ENCODE measurements around the gene GLRX.
"Not testable (repeated sequence)": the region's sequence is repeated elsewhere in the genome, so short reads cannot be mapped to it uniquely, and the experiment has no call there.

GLRX gene

GRCh38 chr5:95822542-95823181, at the start of gene GLRX:
Gene GLRX, minus strand, starts transcription at chr5:95822726. Its CDS starts 64 bp downstream, at chr5:95822662.
- peak; percentile 95 for DNase-seq

- DNase-seq, result no peak
Measured at GRCh38 chr5:95871146-95871806, 48.8 kb upstream of the GLRX start.

GRCh38 chr5:95870105-95870672, 47.7 kb upstream of the GLRX start:
- DNase-seq, result no peak

- not testable (repeated sequence) for DNase-seq
Measured at GRCh38 chr5:95869173-95869855, 46.8 kb upstream of the GLRX start.

- DNase-seq, result no peak
Measured at GRCh38 chr5:95868136-95868535, 45.6 kb upstream of the GLRX start.

- no peak for DNase-seq
Measured at GRCh38 chr5:95866435-95867040, 44.0 kb upstream of the GLRX start.

GRCh38 chr5:95864944-95865504, 42.5 kb upstream of the GLRX start:
- DNase-seq, result no peak

- no peak for DNase-seq
Measured at GRCh38 chr5:95864456-95864855, 41.9 kb upstream of the GLRX start.

- no peak for DNase-seq
Measured at GRCh38 chr5:95863383-95863757, 40.8 kb upstream of the GLRX start.

- DNase-seq, result no peak
Measured at GRCh38 chr5:95862671-95863382, 40.3 kb upstream of the GLRX start.

- DNase-seq, result peak; percentile 66
Measured at GRCh38 chr5:95861864-95862561, 39.5 kb upstream of the GLRX start.

- DNase-seq, result peak; percentile 99
Measured at GRCh38 chr5:95861221-95861863, 38.8 kb upstream of the GLRX start.

GRCh38 chr5:95859661-95860060, 37.1 kb upstream of the GLRX start:
- no peak for DNase-seq

- peak; percentile 98 for DNase-seq
Measured at GRCh38 chr5:95858661-95859595, 36.4 kb upstream of the GLRX start.

- peak; percentile 92 for DNase-seq
Measured at GRCh38 chr5:95858023-95858461, 35.5 kb upstream of the GLRX start.

GRCh38 chr5:95857185-95857945, 34.8 kb upstream of the GLRX start:
- DNase-seq, result peak; percentile 83

- DNase-seq, result no peak
Measured at GRCh38 chr5:95856501-95856981, 34.0 kb upstream of the GLRX start.

GRCh38 chr5:95853490-95853889, 31.0 kb upstream of the GLRX start:
- DNase-seq, result no peak

- no peak for DNase-seq
Measured at GRCh38 chr5:95852567-95852966, 30.0 kb upstream of the GLRX start.
